Thymus (tissue), 11 donors: ENCODE measurements around the gene CCDC80. TPM values are rescaled to one million over a fixed set of nuclear protein-coding genes. Genes with fewer than 3 reads are reported as not detected.

Source experiments
- DNase-seq, 9 donors: peaks; one replicate each; pipeline ENCODE4 v3.0.0-alpha.2; 2013; ENCODE audit warnings: low spot score in 9 of 9, low read depth in 6 of 9, missing footprints in 1 of 9
- H3K27ac ChIP-seq, 2 donors: one replicate each; pipeline ENCODE4 v1.5.1; 2013; ENCODE audit warnings: control low read depth in 1 of 2, low read depth in 1 of 2, low read length in 1 of 2, mild to moderate bottlenecking in 1 of 2, moderate library complexity in 1 of 2
- H3K27me3 ChIP-seq, 2 donors: one replicate each; pipeline ENCODE4 v1.5.1; 2013; ENCODE audit warnings: low read length in 1 of 2; ENCODE audit not compliant: control insufficient read depth in 2 of 2, insufficient read depth in 1 of 2
- H3K36me3 ChIP-seq, 2 donors: one replicate each; pipeline ENCODE4 v1.5.1; 2013; ENCODE audit warnings: low read length in 1 of 2, mild to moderate bottlenecking in 1 of 2, moderate library complexity in 1 of 2; ENCODE audit not compliant: control insufficient read depth in 2 of 2, insufficient read depth in 2 of 2
- H3K4me1 ChIP-seq, 2 donors: one replicate each; pipeline ENCODE4 v1.5.1; 2013; ENCODE audit warnings: low read length in 2 of 2; ENCODE audit not compliant: control insufficient read depth in 2 of 2, insufficient read depth in 2 of 2
- H3K4me3 ChIP-seq, 2 donors: one replicate each; pipeline ENCODE4 v1.5.1; 2013; ENCODE audit warnings: low read length in 2 of 2, control low read depth in 1 of 2, mild to moderate bottlenecking in 1 of 2
- H3K9me3 ChIP-seq, 2 donors: one replicate each; pipeline ENCODE4 v1.5.1; 2013; ENCODE audit warnings: low read length in 1 of 2, mild to moderate bottlenecking in 1 of 2; ENCODE audit not compliant: control insufficient read depth in 2 of 2, insufficient read depth in 1 of 2
- WGBS: extraction: QIAGEN DNeasy Blood & Tissue Kit; methylation state at CpG from one replicate; pipeline ENCODE4 v1.1.7; 2013; 5-methylcytosine and 5-hydroxymethylcytosine counted together
- polyA plus RNA-seq: library from polyadenylated mRNA; stranded (reverse); fragments of 200-250 nt; gene quantifications from one replicate; pipeline ENCODE4 v1.2.3, GENCODE V29; 2013
- total RNA-seq: library from RNA; stranded (reverse); fragments of 120-200 nt; gene quantifications from one replicate; pipeline ENCODE4 v1.2.4, GENCODE V29; 2013
- donor health status: healthy.

CCDC80 gene
- total and polyA plus RNA-seq, 2 donors: 10.6 to 13.6 TPM

GRCh38 chr3:112632596-112632995 lies 8.3 kb downstream of the CCDC80 start:
- no peak overlapping the region for H3K4me3 ChIP-seq
- H3K9me3 ChIP-seq: no peaks in the 10 kb centered on the region
- H3K36me3 ChIP-seq: no peaks in the 10 kb centered on the region
- no peaks in the 10 kb centered on the region for H3K4me1 ChIP-seq
- no peak overlapping the region for H3K27ac ChIP-seq
- 71% methylated on average over 4 of the region's 4 CpGs for WGBS
- no peak for DNase-seq
- no peaks in the 10 kb centered on the region for H3K27me3 ChIP-seq

GRCh38 chr3:112631257-112631656 lies 9.7 kb downstream of the CCDC80 start:
- Histone ChIP-seq H3K4me3 (no peak overlapping the region), H3K36me3 (no peaks in the 10 kb centered on the region), H3K27me3 (no peaks in the 10 kb centered on the region), H3K9me3 (no peaks in the 10 kb centered on the region), H3K4me1 (no peaks in the 10 kb centered on the region), H3K27ac (no peak overlapping the region)
- DNase-seq: no peak
- WGBS: 98% methylated on average over 3 of the region's 3 CpGs

- no peaks in the 10 kb centered on the region for H3K9me3 ChIP-seq
- H3K36me3 ChIP-seq: no peaks in the 10 kb centered on the region
- WGBS: 73% methylated on average over 7 of the region's 7 CpGs
- no peaks in the 10 kb centered on the region for H3K4me1 ChIP-seq
- no peak overlapping the region for H3K27ac ChIP-seq
- no peak for DNase-seq
- H3K4me3 ChIP-seq: no peak overlapping the region
- no peaks in the 10 kb centered on the region for H3K27me3 ChIP-seq
Observed at GRCh38 chr3:112629425-112629824, 11.5 kb downstream of the CCDC80 start.

- H3K36me3 ChIP-seq: no peaks in the 10 kb centered on the region
- H3K27me3 ChIP-seq: no peaks in the 10 kb centered on the region
- no peak overlapping the region for H3K27ac ChIP-seq
- no peak overlapping the region for H3K4me3 ChIP-seq
- no peaks in the 10 kb centered on the region for H3K9me3 ChIP-seq
- WGBS: 90% methylated on average over 1 of the region's 1 CpG
- DNase-seq: no peak
- no peaks in the 10 kb centered on the region for H3K4me1 ChIP-seq
Observed at GRCh38 chr3:112627919-112628466, 12.9 kb downstream of the CCDC80 start.

- H3K4me3 ChIP-seq: no peak overlapping the region
- no peaks in the 10 kb centered on the region for H3K4me1 ChIP-seq
- no peak for DNase-seq
- no peaks in the 10 kb centered on the region for H3K36me3 ChIP-seq
- WGBS: 96% methylated on average over 4 of the region's 4 CpGs
- no peaks in the 10 kb centered on the region for H3K27me3 ChIP-seq
- H3K27ac ChIP-seq: no peak overlapping the region
- no peaks in the 10 kb centered on the region for H3K9me3 ChIP-seq
Observed at GRCh38 chr3:112627419-112627818, 13.5 kb downstream of the CCDC80 start.

GRCh38 chr3:112623717-112624116 lies 17.2 kb downstream of the CCDC80 start:
- no peak for DNase-seq
- Histone ChIP-seq H3K36me3 (no peaks in the 10 kb centered on the region), H3K4me3 (no peak overlapping the region), H3K27me3 (no peaks in the 10 kb centered on the region), H3K27ac (no peak overlapping the region), H3K4me1 (no peaks in the 10 kb centered on the region), H3K9me3 (no peaks in the 10 kb centered on the region)
- 100% methylated on average over 1 of the region's 1 CpG for WGBS

GRCh38 chr3:112623213-112623612 lies 17.7 kb downstream of the CCDC80 start:
- no peaks in the 10 kb centered on the region for H3K36me3 ChIP-seq
- H3K4me1 ChIP-seq: no peaks in the 10 kb centered on the region
- WGBS: 98% methylated on average over 5 of the region's 5 CpGs
- H3K4me3 ChIP-seq: no peak overlapping the region
- no peak overlapping the region for H3K27ac ChIP-seq
- DNase-seq: no peak
- H3K27me3 ChIP-seq: no peaks in the 10 kb centered on the region
- no peaks in the 10 kb centered on the region for H3K9me3 ChIP-seq

- H3K4me1 ChIP-seq: no peaks in the 10 kb centered on the region
Observed at GRCh38 chr3:112619295-112619694, 21.6 kb downstream of the CCDC80 start.

GRCh38 chr3:112617285-112617684 lies 23.7 kb downstream of the CCDC80 start:
- no peak overlapping the region for H3K27ac ChIP-seq
- H3K4me3 ChIP-seq: no peak overlapping the region
- 100% methylated on average over 2 of the region's 2 CpGs for WGBS
- H3K36me3 ChIP-seq: no peaks in the 10 kb centered on the region
- H3K9me3 ChIP-seq: no peaks in the 10 kb centered on the region
- H3K27me3 ChIP-seq: no peaks in the 10 kb centered on the region
- no peaks in the 10 kb centered on the region for H3K4me1 ChIP-seq
- DNase-seq: no peak

More at GRCh38 chr3:112619295-112619694, 21.6 kb downstream of the CCDC80 start:
- no peak overlapping the region for H3K4me3 ChIP-seq
- no peaks in the 10 kb centered on the region for H3K9me3 ChIP-seq
- no peaks in the 10 kb centered on the region for H3K27me3 ChIP-seq
- H3K36me3 ChIP-seq: no peaks in the 10 kb centered on the region
- WGBS: 53% methylated on average over 2 of the region's 2 CpGs
- DNase-seq: no peak
- no peak overlapping the region for H3K27ac ChIP-seq
